HEK293 (cell line): Measurements from ENCODE around the gene ZNF726.
"Not testable (repeated sequence)": the region's sequence is repeated elsewhere in the genome, so short reads cannot be mapped to it uniquely, and the experiment has no call there.

ENCODE experiments used
- CTCF ChIA-PET: fragments of 350-600 bp; formaldehyde crosslinking; extraction: SDS; loops from one replicate; lab custom pipeline; 2021; ENCODE audit warnings: antibody characterized with exemption; lab: Yijun Ruan, JAX
- POLR2A ChIA-PET: fragments of 300-600 bp; formaldehyde crosslinking; extraction: SDS; loops from one replicate; lab custom pipeline; 2020; ENCODE audit warnings: antibody characterized with exemption, inconsistent platforms; lab: Yijun Ruan, JAX
- H3K27ac ChIP-seq: fragments of 200-500 bp; sonication (Bioruptor generic); 2 replicates; pipeline ENCODE4 v1.5.1; 2014; ENCODE audit warnings: low read depth, low read length, control low read depth, inconsistent platforms; ENCODE audit errors: extremely low read depth
- H3K36me3 ChIP-seq, 2 experiments: fragments of 200-500 bp in 1 of 2; sonication (Bioruptor generic) in 1 of 2; 1 replicate in 1 of 2; 2 replicates in 1 of 2; pipeline ENCODE4 v1.5.1; 2014 to 2017; ENCODE audit warnings: inconsistent platforms in 2 of 2, low read length in 2 of 2; ENCODE audit not compliant: control insufficient read depth in 2 of 2, insufficient read depth in 1 of 2
- H3K4me1 ChIP-seq: fragments of 200-500 bp; sonication (Bioruptor generic); 2 replicates; pipeline ENCODE4 v1.5.1; 2014; ENCODE audit warnings: mild to moderate bottlenecking, low read length, inconsistent platforms; ENCODE audit not compliant: control insufficient read depth, insufficient read depth
- H3K4me3 ChIP-seq: 2 replicates; pipeline ENCODE4 v1.5.1; 2011; ENCODE audit warnings: low read depth, mild to moderate bottlenecking, control low read depth, low read length, moderate library complexity
- H3K9me3 ChIP-seq: fragments of 200-500 bp; sonication (Bioruptor generic); 2 replicates; pipeline ENCODE4 v1.5.1; 2014; ENCODE audit warnings: low read depth, low read length, inconsistent platforms; ENCODE audit not compliant: control insufficient read depth, insufficient read depth
- GLI2 ChIP-seq: fragments of 450-650 bp; formaldehyde crosslinking; IDR thresholded peaks from 2 replicates; pipeline ENCODE4; 2017; ENCODE audit warnings: missing biosample characterization, missing genetic modification characterization, low read depth, borderline replicate concordance
- KLF16 ChIP-seq: fragments of 450-650 bp; formaldehyde crosslinking; IDR thresholded peaks from 2 replicates; pipeline ENCODE4 v1.5.1; 2017; ENCODE audit warnings: missing biosample characterization, missing genetic modification characterization
- OVOL3 ChIP-seq: fragments of 450-650 bp; formaldehyde crosslinking; IDR thresholded peaks from 2 replicates; pipeline ENCODE4 v1.5.1; 2016; ENCODE audit warnings: missing biosample characterization, missing genetic modification characterization
- SCRT1 ChIP-seq: fragments of 450-650 bp; formaldehyde crosslinking; IDR thresholded peaks from 2 replicates; pipeline ENCODE4 v1.5.1; 2016; ENCODE audit warnings: missing biosample characterization, missing genetic modification characterization, borderline replicate concordance
- SETDB1 ChIP-seq: IDR thresholded peaks from one replicate; pipeline ENCODE4 v1.6.1; 2017; ENCODE audit warnings: mild to moderate bottlenecking, low read length, moderate library complexity, mixed read lengths; ENCODE audit not compliant: insufficient read length
- SP3 ChIP-seq: fragments of 450-650 bp; formaldehyde crosslinking; IDR thresholded peaks from 2 replicates; pipeline ENCODE4 v1.5.1; 2016; ENCODE audit warnings: missing biosample characterization, missing genetic modification characterization
- TCF7L2 ChIP-seq: IDR thresholded peaks from 2 replicates; pipeline ENCODE4 v1.6.1; 2011; ENCODE audit warnings: low read depth, mild to moderate bottlenecking, inconsistent platforms, low read length, moderate library complexity, borderline replicate concordance
- TRIM28 ChIP-seq: IDR thresholded peaks from 2 replicates; pipeline ENCODE4 v1.6.1; 2011; ENCODE audit warnings: low read length, control low read depth, borderline replicate concordance
- ZBTB21 ChIP-seq: fragments of 450-650 bp; formaldehyde crosslinking; IDR thresholded peaks from 2 replicates; pipeline ENCODE4 v1.5.1; 2017; ENCODE audit warnings: missing biosample characterization, missing genetic modification characterization
- ZFP3 ChIP-seq: fragments of 450-650 bp; formaldehyde crosslinking; IDR thresholded peaks from 2 replicates; pipeline ENCODE4 v1.5.1; 2016; ENCODE audit warnings: low read depth, missing biosample characterization, missing genetic modification characterization
- ZNF133 ChIP-seq: fragments of 450-650 bp; formaldehyde crosslinking; IDR thresholded peaks from 2 replicates; pipeline ENCODE4 v1.5.1; 2016; ENCODE audit warnings: missing biosample characterization, missing genetic modification characterization
- ZNF140 ChIP-seq: fragments of 450-650 bp; formaldehyde crosslinking; IDR thresholded peaks from 2 replicates; pipeline ENCODE4 v1.5.1; 2016; ENCODE audit warnings: missing biosample characterization, missing genetic modification characterization
- ZNF211 ChIP-seq: fragments of 450-650 bp; formaldehyde crosslinking; IDR thresholded peaks from 2 replicates; pipeline ENCODE4 v1.5.1; 2016; ENCODE audit warnings: low read depth, missing biosample characterization, missing genetic modification characterization
- ZNF214 ChIP-seq: fragments of 450-650 bp; formaldehyde crosslinking; IDR thresholded peaks from 2 replicates; pipeline ENCODE4 v1.5.1; 2017; ENCODE audit warnings: missing biosample characterization, mild to moderate bottlenecking, missing genetic modification characterization, borderline replicate concordance
- ZNF423 ChIP-seq: fragments of 450-650 bp; formaldehyde crosslinking; IDR thresholded peaks from 2 replicates; pipeline ENCODE4 v1.5.1; 2016; ENCODE audit warnings: missing biosample characterization, missing genetic modification characterization
- ZNF560 ChIP-seq: fragments of 450-650 bp; formaldehyde crosslinking; IDR thresholded peaks from 2 replicates; pipeline ENCODE4 v1.5.1; 2017; ENCODE audit warnings: missing biosample characterization, missing genetic modification characterization, borderline replicate concordance
- ZNF571 ChIP-seq: fragments of 450-650 bp; formaldehyde crosslinking; IDR thresholded peaks from 2 replicates; pipeline ENCODE4 v1.5.0; 2017; ENCODE audit warnings: missing biosample characterization, missing genetic modification characterization
- ZNF624 ChIP-seq: fragments of 450-650 bp; formaldehyde crosslinking; IDR thresholded peaks from 2 replicates; pipeline ENCODE4 v1.5.1; 2017; ENCODE audit warnings: missing biosample characterization, missing genetic modification characterization
- ZNF777 ChIP-seq: fragments of 450-650 bp; formaldehyde crosslinking; IDR thresholded peaks from 2 replicates; pipeline ENCODE4 v1.5.1; 2017; ENCODE audit warnings: missing biosample characterization, missing genetic modification characterization, borderline replicate concordance
- ZNF792 ChIP-seq: fragments of 450-650 bp; formaldehyde crosslinking; IDR thresholded peaks from 2 replicates; pipeline ENCODE4 v1.5.1; 2016; ENCODE audit warnings: missing biosample characterization, missing genetic modification characterization
- TF ChIP-seq, protein P1 (sequence below): fragments of 450-650 bp; formaldehyde crosslinking; IDR thresholded peaks from 2 replicates; pipeline ENCODE4 v1.5.1; 2016; ENCODE audit warnings: missing biosample characterization, missing genetic modification characterization
- TF ChIP-seq, protein P2 (sequence below): fragments of 450-650 bp; IDR thresholded peaks from 2 replicates; pipeline ENCODE4 v1.5.1; 2018; ENCODE audit warnings: missing biosample characterization, missing genetic modification characterization
- TF ChIP-seq, protein P3 (sequence below): fragments of 450-650 bp; formaldehyde crosslinking; IDR thresholded peaks from 2 replicates; pipeline ENCODE4 v1.5.1; 2017; ENCODE audit warnings: missing biosample characterization, missing genetic modification characterization
- TF ChIP-seq, protein P4 (sequence below): fragments of 450-650 bp; formaldehyde crosslinking; IDR thresholded peaks from 2 replicates; pipeline ENCODE4 v1.5.1; 2017; ENCODE audit warnings: missing biosample characterization, missing genetic modification characterization

The ZNF726 gene

DNA sequence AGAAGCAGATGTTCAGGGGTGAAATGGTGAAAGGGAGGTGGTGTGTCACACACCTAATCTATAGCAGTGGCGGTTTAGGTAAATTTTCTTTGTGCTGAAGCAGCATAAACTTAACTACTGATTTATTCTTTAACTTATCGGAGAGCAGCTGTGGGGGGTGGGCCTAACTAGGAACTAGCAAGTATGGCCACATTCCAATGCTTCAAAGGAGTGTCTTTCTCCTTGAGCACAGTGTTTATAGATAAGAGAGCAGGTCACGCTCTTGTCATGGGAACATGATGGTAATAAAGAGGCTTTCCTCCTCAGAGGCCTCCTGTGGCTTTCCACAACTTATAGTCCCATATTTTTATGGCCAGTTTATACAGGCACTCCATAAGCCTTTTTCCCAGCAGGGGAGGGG lies 37.9 kb upstream of the ZNF726 start:
- H3K36me3 ChIP-seq, H3K4me1 ChIP-seq, H3K9me3 ChIP-seq, CTCF ChIA-PET, H3K4me3 ChIP-seq, H3K27ac ChIP-seq, POLR2A ChIA-PET: not testable (repeated sequence)
- TF ChIP-seq TCF7L2 = peak; percentile 41; the same call in 1 of the 2 replicates

DNA sequence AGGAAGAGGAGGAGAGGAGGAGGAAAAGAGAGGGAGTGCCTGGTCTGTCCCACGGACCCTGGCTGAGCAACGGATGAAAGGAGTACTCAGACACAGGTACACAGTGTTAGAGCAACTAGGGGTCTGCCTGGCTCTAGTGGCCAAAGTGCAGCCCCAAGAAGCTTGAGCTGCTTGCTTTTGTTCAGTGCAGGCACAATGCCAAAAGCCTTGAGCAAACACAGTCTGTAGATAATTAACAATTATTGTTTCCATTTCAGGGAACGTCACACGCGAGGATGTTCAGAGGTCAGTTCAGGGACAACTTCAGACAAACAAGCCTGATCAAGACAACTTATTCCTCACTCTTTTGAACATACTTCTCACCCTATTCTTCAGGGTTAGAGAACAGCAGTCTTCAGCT lies 32.2 kb upstream of the ZNF726 start:
- Histone ChIP-seq H3K36me3 (no peaks in the 10 kb centered on the region), H3K27ac (no peak overlapping the region), H3K4me1 (no peaks in the 10 kb centered on the region), H3K9me3 (no peaks in the 10 kb centered on the region), H3K4me3 (no peak overlapping the region)
- TF ChIP-seq SETDB1 = peak; percentile 32
- TF ChIP-seq ZNF792 (tag by site-specific recombination) = no peak
- peak; percentile 98; the same call in 1 of the 2 replicates for TF ChIP-seq TRIM28
- POLR2A ChIA-PET = no interaction called here
- CTCF ChIA-PET = no interaction called here

DNA sequence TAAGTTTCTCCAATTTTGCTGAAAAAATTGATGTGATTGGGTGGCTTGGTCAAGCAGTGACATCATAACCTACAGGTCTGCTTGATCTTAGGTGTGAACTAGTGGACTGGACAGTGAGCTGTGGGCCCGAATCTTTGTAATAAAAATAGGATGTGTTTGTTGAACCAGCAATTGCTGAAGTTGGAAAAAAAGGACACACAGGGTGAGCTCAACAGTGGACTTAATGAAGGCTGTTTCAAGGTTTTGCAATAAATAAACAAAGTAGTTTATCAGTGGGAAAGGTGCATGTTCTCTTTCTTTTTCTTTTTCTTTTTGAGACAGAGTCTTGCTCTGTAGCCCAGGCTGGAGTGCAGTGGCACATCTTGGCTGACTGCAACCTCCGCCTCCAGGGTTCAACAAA lies 30.3 kb upstream of the ZNF726 start:
- Histone ChIP-seq H3K9me3 (no peaks in the 10 kb centered on the region), H3K27ac (no peak overlapping the region), H3K4me3 (no peak overlapping the region), H3K36me3 (no peaks in the 10 kb centered on the region), H3K4me1 (no peaks in the 10 kb centered on the region)
- TF ChIP-seq SP3 (tag by site-specific recombination) (no peak), ZBTB21 (no peak), ZNF560 (tag by site-specific recombination) (no peak), ZNF777 (tag by site-specific recombination) (no peak), ZNF211 (tag by site-specific recombination) (no peak), ZNF624 (no peak), ZNF140 (no peak), ZNF571 (tag by site-specific recombination) (no peak), KLF16 (no peak), OVOL3 (tag by site-specific recombination) (no peak), ZFP3 (no peak), GLI2 (tag by site-specific recombination) (no peak), ZNF133 (tag by site-specific recombination) (no peak), ZNF423 (no peak), SCRT1 (tag by site-specific recombination) (no peak), ZNF214 (tag by site-specific recombination) (no peak)
- TF ChIP-seq, protein P1, sequence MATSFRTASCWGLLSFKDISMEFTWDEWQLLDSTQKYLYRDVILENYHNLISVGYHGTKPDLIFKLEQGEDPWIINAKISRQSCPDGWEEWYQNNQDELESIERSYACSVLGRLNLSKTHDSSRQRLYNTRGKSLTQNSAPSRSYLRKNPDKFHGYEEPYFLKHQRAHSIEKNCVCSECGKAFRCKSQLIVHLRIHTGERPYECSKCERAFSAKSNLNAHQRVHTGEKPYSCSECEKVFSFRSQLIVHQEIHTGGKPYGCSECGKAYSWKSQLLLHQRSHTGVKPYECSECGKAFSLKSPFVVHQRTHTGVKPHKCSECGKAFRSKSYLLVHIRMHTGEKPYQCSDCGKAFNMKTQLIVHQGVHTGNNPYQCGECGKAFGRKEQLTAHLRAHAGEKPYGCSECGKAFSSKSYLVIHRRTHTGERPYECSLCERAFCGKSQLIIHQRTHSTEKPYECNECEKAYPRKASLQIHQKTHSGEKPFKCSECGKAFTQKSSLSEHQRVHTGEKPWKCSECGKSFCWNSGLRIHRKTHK (tag by site-specific recombination) = no peak
- TF ChIP-seq, protein P2, sequence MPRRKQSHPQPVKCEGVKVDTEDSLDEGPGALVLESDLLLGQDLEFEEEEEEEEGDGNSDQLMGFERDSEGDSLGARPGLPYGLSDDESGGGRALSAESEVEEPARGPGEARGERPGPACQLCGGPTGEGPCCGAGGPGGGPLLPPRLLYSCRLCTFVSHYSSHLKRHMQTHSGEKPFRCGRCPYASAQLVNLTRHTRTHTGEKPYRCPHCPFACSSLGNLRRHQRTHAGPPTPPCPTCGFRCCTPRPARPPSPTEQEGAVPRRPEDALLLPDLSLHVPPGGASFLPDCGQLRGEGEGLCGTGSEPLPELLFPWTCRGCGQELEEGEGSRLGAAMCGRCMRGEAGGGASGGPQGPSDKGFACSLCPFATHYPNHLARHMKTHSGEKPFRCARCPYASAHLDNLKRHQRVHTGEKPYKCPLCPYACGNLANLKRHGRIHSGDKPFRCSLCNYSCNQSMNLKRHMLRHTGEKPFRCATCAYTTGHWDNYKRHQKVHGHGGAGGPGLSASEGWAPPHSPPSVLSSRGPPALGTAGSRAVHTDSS (tag by site-specific recombination) = no peak
- TF ChIP-seq, protein P3, sequence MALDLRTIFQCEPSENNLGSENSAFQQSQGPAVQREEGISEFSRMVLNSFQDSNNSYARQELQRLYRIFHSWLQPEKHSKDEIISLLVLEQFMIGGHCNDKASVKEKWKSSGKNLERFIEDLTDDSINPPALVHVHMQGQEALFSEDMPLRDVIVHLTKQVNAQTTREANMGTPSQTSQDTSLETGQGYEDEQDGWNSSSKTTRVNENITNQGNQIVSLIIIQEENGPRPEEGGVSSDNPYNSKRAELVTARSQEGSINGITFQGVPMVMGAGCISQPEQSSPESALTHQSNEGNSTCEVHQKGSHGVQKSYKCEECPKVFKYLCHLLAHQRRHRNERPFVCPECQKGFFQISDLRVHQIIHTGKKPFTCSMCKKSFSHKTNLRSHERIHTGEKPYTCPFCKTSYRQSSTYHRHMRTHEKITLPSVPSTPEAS = no peak
- TF ChIP-seq, protein P4, sequence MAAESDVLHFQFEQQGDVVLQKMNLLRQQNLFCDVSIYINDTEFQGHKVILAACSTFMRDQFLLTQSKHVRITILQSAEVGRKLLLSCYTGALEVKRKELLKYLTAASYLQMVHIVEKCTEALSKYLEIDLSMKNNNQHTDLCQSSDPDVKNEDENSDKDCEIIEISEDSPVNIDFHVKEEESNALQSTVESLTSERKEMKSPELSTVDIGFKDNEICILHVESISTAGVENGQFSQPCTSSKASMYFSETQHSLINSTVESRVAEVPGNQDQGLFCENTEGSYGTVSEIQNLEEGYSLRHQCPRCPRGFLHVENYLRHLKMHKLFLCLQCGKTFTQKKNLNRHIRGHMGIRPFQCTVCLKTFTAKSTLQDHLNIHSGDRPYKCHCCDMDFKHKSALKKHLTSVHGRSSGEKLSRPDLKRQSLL (tag by site-specific recombination) = no peak
- POLR2A ChIA-PET = no interaction called here
- CTCF ChIA-PET = no interaction called here
